GM23248 (cell line): ENCODE data around the gene C7.

Experiments used
- EZH2 ChIP-seq: fragments of 200-600 bp; sonication (generic); IDR thresholded peaks from 2 replicates; pipeline ENCODE4 v1.6.1; 2018; ENCODE audit warnings: antibody characterized with exemption, mild to moderate bottlenecking; ENCODE audit not compliant: insufficient read depth, poor library complexity, severe bottlenecking
- EZH2phosphoT487 ChIP-seq: fragments of 200-600 bp; sonication (generic); IDR thresholded peaks from 2 replicates; pipeline ENCODE4 v1.6.1; 2018; ENCODE audit warnings: antibody characterized with exemption, moderate library complexity, mild to moderate bottlenecking, low read depth; ENCODE audit not compliant: insufficient read depth

DNA sequence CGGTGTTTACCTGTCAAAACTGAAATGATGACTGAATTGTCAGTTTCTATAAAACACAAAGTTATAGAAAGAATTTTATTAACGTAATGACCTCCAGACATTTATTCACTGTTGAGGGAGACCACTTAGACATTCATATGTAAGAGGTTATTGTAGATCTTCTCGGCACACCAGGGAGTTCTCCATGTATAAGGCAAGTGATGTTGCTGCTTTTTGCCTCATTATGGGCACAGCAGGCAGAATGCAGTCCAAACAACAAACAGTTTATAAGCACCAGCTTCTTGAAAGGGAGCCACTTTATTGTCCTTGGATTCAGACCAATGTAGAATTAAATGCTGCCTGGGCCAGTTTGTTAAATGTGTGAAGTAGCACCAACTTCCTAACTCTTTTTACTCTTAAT lies 66.7 kb downstream of the C7 start:
- TF ChIP-seq EZH2phosphoT487 (no peak), EZH2 (no peak)
